ENCODE measurements around the gene MEFV.
"Not testable (repeated sequence)": the region's sequence is repeated elsewhere in the genome, so short reads cannot be mapped to it uniquely, and the experiment has no call there.

Gene MEFV

GRCh38 chr16:3216263-3216640 is 40.2 kb downstream of the MEFV start:
- no peaks in the 10 kb centered on the region for H3K4me1 ChIP-seq (ENCODE audit: control insufficient read depth, insufficient read depth, low read length, poor library complexity, severe bottlenecking)
- WGBS, 2 experiments (ENCODE audit: insufficient coverage in 2 of 2) = 45 to 65% methylated on average over 3 of the region's 3 CpGs

GRCh38 chr16:3215601-3216262 is 40.7 kb downstream of the MEFV start:
- Histone ChIP-seq H3K9me3 (ENCODE audit: control insufficient read depth, low read length) (peaks cover 5% of the 10 kb centered on the region), H3K36me3 (ENCODE audit: control insufficient read depth, insufficient read depth, low read length) (no peaks in the 10 kb centered on the region)
- WGBS, 2 experiments (ENCODE audit: insufficient coverage in 2 of 2) = 67 to 80% methylated on average over 11 of the region's 11 CpGs

More at GRCh38 chr16:3216263-3216640, 40.2 kb downstream of the MEFV start:
- H3K27ac ChIP-seq (ENCODE audit: low read depth, low read length, severe bottlenecking) = no peak overlapping the region
- no peak overlapping the region for H3K4me3 ChIP-seq (ENCODE audit: extremely low read depth, insufficient read depth, low read length, poor library complexity, severe bottlenecking)
- peaks cover 5% of the 10 kb centered on the region for H3K9me3 ChIP-seq (ENCODE audit: control insufficient read depth, low read length)
- H3K36me3 ChIP-seq (ENCODE audit: control insufficient read depth, insufficient read depth, low read length) = no peaks in the 10 kb centered on the region

GRCh38 chr16:3214904-3215600 is 41.4 kb downstream of the MEFV start:
- no peaks in the 10 kb centered on the region for H3K36me3 ChIP-seq (ENCODE audit: control insufficient read depth, insufficient read depth, low read length)
- no peak overlapping the region for H3K27ac ChIP-seq (ENCODE audit: low read depth, low read length, severe bottlenecking)
- no peak overlapping the region for H3K4me3 ChIP-seq (ENCODE audit: extremely low read depth, insufficient read depth, low read length, poor library complexity, severe bottlenecking)
- WGBS, 2 experiments (ENCODE audit: insufficient coverage in 2 of 2) = 52 to 59% methylated on average over 5 to 6 of the region's 7 CpGs
- no peaks in the 10 kb centered on the region for H3K4me1 ChIP-seq (ENCODE audit: control insufficient read depth, insufficient read depth, low read length, poor library complexity, severe bottlenecking)
- H3K9me3 ChIP-seq (ENCODE audit: control insufficient read depth, low read length) = peaks cover 5% of the 10 kb centered on the region

More at GRCh38 chr16:3215601-3216262, 40.7 kb downstream of the MEFV start:
- H3K4me1 ChIP-seq (ENCODE audit: control insufficient read depth, insufficient read depth, low read length, poor library complexity, severe bottlenecking) = no peaks in the 10 kb centered on the region
- no peak overlapping the region for H3K4me3 ChIP-seq (ENCODE audit: extremely low read depth, insufficient read depth, low read length, poor library complexity, severe bottlenecking)
- no peak overlapping the region for H3K27ac ChIP-seq (ENCODE audit: low read depth, low read length, severe bottlenecking)

- Histone ChIP-seq H3K27ac (ENCODE audit: low read depth, low read length, severe bottlenecking) (no peak overlapping the region), H3K9me3 (ENCODE audit: control insufficient read depth, low read length) (peaks cover 10% of the 10 kb centered on the region), H3K36me3 (ENCODE audit: control insufficient read depth, insufficient read depth, low read length) (no peaks in the 10 kb centered on the region), H3K4me1 (ENCODE audit: control insufficient read depth, insufficient read depth, low read length, poor library complexity, severe bottlenecking) (no peaks in the 10 kb centered on the region), H3K4me3 (ENCODE audit: extremely low read depth, insufficient read depth, low read length, poor library complexity, severe bottlenecking) (no peak overlapping the region)
- 60% methylated on average over 1 of the region's 1 CpG; no CpG with 5 or more reads in 1 of the 2 experiments for WGBS, 2 experiments (ENCODE audit: insufficient coverage in 2 of 2)
Measured at GRCh38 chr16:3212567-3212966, 43.9 kb downstream of the MEFV start.

- no peak overlapping the region for H3K4me3 ChIP-seq (ENCODE audit: extremely low read depth, insufficient read depth, low read length, poor library complexity, severe bottlenecking)
- H3K36me3 ChIP-seq (ENCODE audit: control insufficient read depth, insufficient read depth, low read length) = no peaks in the 10 kb centered on the region
- WGBS, 2 experiments (ENCODE audit: insufficient coverage in 2 of 2) = 68 to 90% methylated on average over 3 of the region's 3 CpGs
- H3K9me3 ChIP-seq (ENCODE audit: control insufficient read depth, low read length) = peaks cover 10% of the 10 kb centered on the region
- H3K4me1 ChIP-seq (ENCODE audit: control insufficient read depth, insufficient read depth, low read length, poor library complexity, severe bottlenecking) = no peaks in the 10 kb centered on the region
- H3K27ac ChIP-seq (ENCODE audit: low read depth, low read length, severe bottlenecking) = no peak overlapping the region
Measured at GRCh38 chr16:3212006-3212405, 44.4 kb downstream of the MEFV start.

GRCh38 chr16:3207086-3207953 is 49.1 kb downstream of the MEFV start:
- Histone ChIP-seq H3K4me3 (ENCODE audit: extremely low read depth, insufficient read depth, low read length, poor library complexity, severe bottlenecking) (no peak overlapping the region), H3K9me3 (ENCODE audit: control insufficient read depth, low read length) (peaks cover 30% of the 10 kb centered on the region), H3K4me1 (ENCODE audit: control insufficient read depth, insufficient read depth, low read length, poor library complexity, severe bottlenecking) (no peaks in the 10 kb centered on the region), H3K27ac (ENCODE audit: low read depth, low read length, severe bottlenecking) (no peak overlapping the region), H3K36me3 (ENCODE audit: control insufficient read depth, insufficient read depth, low read length) (no peaks in the 10 kb centered on the region)
- 65% methylated on average over 11 to 15 of the region's 19 CpGs for WGBS, 2 experiments (ENCODE audit: insufficient coverage in 2 of 2)

- 57 to 63% methylated on average over 3 of the region's 3 CpGs for WGBS, 2 experiments (ENCODE audit: insufficient coverage in 2 of 2)
- H3K4me3 ChIP-seq (ENCODE audit: extremely low read depth, insufficient read depth, low read length, poor library complexity, severe bottlenecking); H3K36me3 ChIP-seq (ENCODE audit: control insufficient read depth, insufficient read depth, low read length); H3K4me1 ChIP-seq (ENCODE audit: control insufficient read depth, insufficient read depth, low read length, poor library complexity, severe bottlenecking); H3K27ac ChIP-seq (ENCODE audit: low read depth, low read length, severe bottlenecking): not testable (repeated sequence)
- peaks cover 25% of the 10 kb centered on the region for H3K9me3 ChIP-seq (ENCODE audit: control insufficient read depth, low read length)
Measured at GRCh38 chr16:3205939-3206338, 50.5 kb downstream of the MEFV start.

GRCh38 chr16:3202903-3203539 is 53.4 kb downstream of the MEFV start:
- WGBS, 2 experiments (ENCODE audit: insufficient coverage in 2 of 2) = 65 to 80% methylated on average over 6 of the region's 6 CpGs
- Histone ChIP-seq H3K9me3 (ENCODE audit: control insufficient read depth, low read length) (peaks cover 19% of the 10 kb centered on the region), H3K27ac (ENCODE audit: low read depth, low read length, severe bottlenecking) (no peak overlapping the region), H3K4me1 (ENCODE audit: control insufficient read depth, insufficient read depth, low read length, poor library complexity, severe bottlenecking) (no peaks in the 10 kb centered on the region), H3K4me3 (ENCODE audit: extremely low read depth, insufficient read depth, low read length, poor library complexity, severe bottlenecking) (no peak overlapping the region), H3K36me3 (ENCODE audit: control insufficient read depth, insufficient read depth, low read length) (no peaks in the 10 kb centered on the region)

GRCh38 chr16:3198334-3199072 is 57.9 kb downstream of the MEFV start:
- 86 to 90% methylated on average over 9 to 11 of the region's 13 CpGs for WGBS, 2 experiments (ENCODE audit: insufficient coverage in 2 of 2)
- Histone ChIP-seq H3K4me1 (ENCODE audit: control insufficient read depth, insufficient read depth, low read length, poor library complexity, severe bottlenecking) (no peaks in the 10 kb centered on the region), H3K36me3 (ENCODE audit: control insufficient read depth, insufficient read depth, low read length) (no peaks in the 10 kb centered on the region), H3K27ac (ENCODE audit: low read depth, low read length, severe bottlenecking) (no peak overlapping the region), H3K9me3 (ENCODE audit: control insufficient read depth, low read length) (no peaks in the 10 kb centered on the region), H3K4me3 (ENCODE audit: extremely low read depth, insufficient read depth, low read length, poor library complexity, severe bottlenecking) (no peak overlapping the region)

Measured in mesodermal cell (in vitro differentiated cells).